Tibial artery (tissue), 4 donors: ENCODE data around the gene OBP2A.

Source experiments
- DNase-seq, 2 donors: peaks; one replicate each; pipeline ENCODE4 v3.0.0-alpha.2; 2019
- H3K27ac ChIP-seq, 2 donors: fragments of 200-600 bp; sonication (generic) in 1 of 2; 1 replicate in 1 of 2; 2 replicates in 1 of 2; pipeline ENCODE4 v1.5.1; 2018 to 2019; ENCODE audit warnings: mild to moderate bottlenecking in 1 of 2
- H3K27me3 ChIP-seq, 2 donors: fragments of 200-600 bp; sonication (generic) in 1 of 2; one replicate each; pipeline versions ENCODE4 v1.5.1 to v1.6.0; 2016 to 2019
- H3K36me3 ChIP-seq, 3 donors: fragments of 200-600 bp; sonication (generic) in 2 of 3; one replicate each; pipeline ENCODE4 v1.5.1; 2016 to 2019; ENCODE audit warnings: mild to moderate bottlenecking in 2 of 3
- H3K4me1 ChIP-seq, 4 donors: fragments of 200-600 bp; sonication (generic) in 2 of 4; 1 replicate in 3 of 4; 2 replicates in 1 of 4; pipeline ENCODE4 v1.5.1; 2016 to 2019
- H3K4me3 ChIP-seq, 2 donors: fragments of 200-600 bp; sonication (generic) in 1 of 2; 1 replicate in 1 of 2; 2 replicates in 1 of 2; pipeline ENCODE4 v1.5.1; 2018 to 2019; ENCODE audit warnings: mild to moderate bottlenecking in 2 of 2
- H3K9me3 ChIP-seq, 3 donors: fragments of 200-600 bp; sonication (generic) in 1 of 3; one replicate each; pipeline ENCODE4 v1.5.1; 2016 to 2019
- intact Hi-C: fragments of 100-400 bp; cut with DNase I; formaldehyde crosslinking; loops from one replicate; pipeline ENCODE4 v1.15.0; 2023; ENCODE audit warnings: low total_unique reads
- TF ChIP-seq, protein P1 (sequence below), 2 experiments: fragments of 200-600 bp in 1 of 2; fragments of 450-650 bp in 1 of 2; IDR thresholded peaks; one replicate each; pipeline ENCODE4 v1.5.1; 2017 to 2019; ENCODE audit warnings: antibody characterized with exemption in 2 of 2, mild to moderate bottlenecking in 1 of 2, moderate library complexity in 1 of 2

The OBP2A gene

DNA sequence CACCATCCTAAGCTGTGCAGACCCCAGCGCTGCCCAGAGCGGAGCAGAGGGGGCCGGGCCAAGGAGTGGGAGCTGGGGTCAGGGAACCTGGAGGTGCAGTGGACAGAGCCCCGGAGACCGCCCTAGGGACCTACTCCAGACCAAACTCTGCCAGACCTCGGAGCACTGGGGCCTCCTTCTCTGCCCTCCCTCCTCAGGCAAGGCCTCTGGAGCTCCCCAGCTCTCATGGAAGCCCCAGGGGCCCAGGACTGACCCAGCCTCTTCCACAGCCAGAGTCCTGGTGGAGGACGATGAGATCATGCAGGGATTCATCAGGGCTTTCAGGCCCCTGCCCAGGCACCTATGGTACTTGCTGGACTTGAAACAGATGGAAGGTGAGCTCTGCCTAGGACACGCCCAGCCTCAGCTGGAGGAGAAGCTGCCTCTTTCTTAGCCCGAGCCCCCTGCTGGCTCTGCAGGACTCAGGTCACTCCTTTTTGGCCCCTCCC lies 19.3 kb downstream of the OBP2A start:
- no peaks in the 10 kb centered on the region for H3K4me1 ChIP-seq
- intact Hi-C loops, result no loop called here
- peaks cover 0 to 6% (median 0%) of the 10 kb centered on the region in 3 donors for H3K9me3 ChIP-seq
- no peak overlapping the region for H3K27ac ChIP-seq
- no peak overlapping the region for H3K4me3 ChIP-seq
- no peaks in the 10 kb centered on the region for H3K36me3 ChIP-seq
- peaks cover 0 to 55% of the 10 kb centered on the region in 2 donors for H3K27me3 ChIP-seq
- DNase-seq, result no peak
- TF ChIP-seq, protein P1, sequence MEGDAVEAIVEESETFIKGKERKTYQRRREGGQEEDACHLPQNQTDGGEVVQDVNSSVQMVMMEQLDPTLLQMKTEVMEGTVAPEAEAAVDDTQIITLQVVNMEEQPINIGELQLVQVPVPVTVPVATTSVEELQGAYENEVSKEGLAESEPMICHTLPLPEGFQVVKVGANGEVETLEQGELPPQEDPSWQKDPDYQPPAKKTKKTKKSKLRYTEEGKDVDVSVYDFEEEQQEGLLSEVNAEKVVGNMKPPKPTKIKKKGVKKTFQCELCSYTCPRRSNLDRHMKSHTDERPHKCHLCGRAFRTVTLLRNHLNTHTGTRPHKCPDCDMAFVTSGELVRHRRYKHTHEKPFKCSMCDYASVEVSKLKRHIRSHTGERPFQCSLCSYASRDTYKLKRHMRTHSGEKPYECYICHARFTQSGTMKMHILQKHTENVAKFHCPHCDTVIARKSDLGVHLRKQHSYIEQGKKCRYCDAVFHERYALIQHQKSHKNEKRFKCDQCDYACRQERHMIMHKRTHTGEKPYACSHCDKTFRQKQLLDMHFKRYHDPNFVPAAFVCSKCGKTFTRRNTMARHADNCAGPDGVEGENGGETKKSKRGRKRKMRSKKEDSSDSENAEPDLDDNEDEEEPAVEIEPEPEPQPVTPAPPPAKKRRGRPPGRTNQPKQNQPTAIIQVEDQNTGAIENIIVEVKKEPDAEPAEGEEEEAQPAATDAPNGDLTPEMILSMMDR (IDR thresholded peaks at IDR 0.05), result no peak

DNA sequence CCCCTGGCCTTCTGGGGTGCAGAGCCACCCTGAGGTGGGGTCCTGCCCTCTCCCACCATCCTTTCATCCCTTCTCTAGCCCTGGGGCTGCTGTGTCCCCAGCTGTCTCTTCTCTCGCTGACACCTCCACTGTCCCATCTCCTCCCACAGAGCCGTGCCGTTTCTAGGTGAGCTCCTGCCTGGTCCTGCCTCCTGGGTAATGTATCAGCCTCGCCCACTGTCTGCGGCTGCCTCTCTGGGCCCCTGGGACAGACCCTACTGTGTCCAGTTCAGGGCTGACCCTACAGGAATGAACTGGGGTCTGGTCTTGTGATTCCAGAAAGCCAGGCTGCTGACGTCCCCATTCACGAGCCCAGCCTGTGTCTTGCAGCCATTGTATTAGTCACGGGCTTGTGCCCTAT lies 19.7 kb downstream of the OBP2A start:
- Histone ChIP-seq H3K4me3 (no peak overlapping the region), H3K9me3 (peaks cover 0 to 6% (median 0%) of the 10 kb centered on the region in 3 donors), H3K36me3 (no peaks in the 10 kb centered on the region), H3K4me1 (no peaks in the 10 kb centered on the region), H3K27ac (no peak overlapping the region), H3K27me3 (peaks cover 0 to 55% of the 10 kb centered on the region in 2 donors)
- DNase-seq, result no peak
- intact Hi-C loops, result no loop called here
- TF ChIP-seq, protein P1 (IDR thresholded peaks at IDR 0.05), result no peak

DNA sequence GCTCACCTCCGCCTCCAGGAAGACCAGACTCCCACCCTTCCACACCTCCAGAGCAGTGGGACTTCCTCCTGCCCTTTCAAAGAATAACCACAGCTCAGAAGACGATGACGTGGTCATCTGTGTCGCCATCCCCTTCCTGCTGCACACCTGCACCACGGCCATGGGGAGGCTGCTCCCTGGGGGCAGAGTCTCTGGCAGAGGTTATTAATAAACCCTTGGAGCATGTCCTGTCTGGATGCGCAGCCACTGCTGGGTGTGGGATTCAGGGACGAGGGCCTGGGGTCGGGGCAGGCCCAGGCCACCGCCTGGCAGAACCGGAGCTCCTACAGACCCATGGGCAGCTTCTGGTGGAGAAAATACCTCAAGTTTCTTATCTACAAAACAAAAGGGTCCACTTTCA lies 20.6 kb downstream of the OBP2A start:
- Histone ChIP-seq H3K4me3 (no peak overlapping the region), H3K27ac (no peak overlapping the region), H3K36me3 (no peaks in the 10 kb centered on the region), H3K4me1 (no peaks in the 10 kb centered on the region), H3K27me3 (peaks cover 0 to 46% of the 10 kb centered on the region in 2 donors), H3K9me3 (peaks cover 0 to 5% (median 0%) of the 10 kb centered on the region in 3 donors)
- TF ChIP-seq, protein P1 (IDR thresholded peaks at IDR 0.05), result no peak
- DNase-seq, result no peak
- intact Hi-C loops, result no loop called here

DNA sequence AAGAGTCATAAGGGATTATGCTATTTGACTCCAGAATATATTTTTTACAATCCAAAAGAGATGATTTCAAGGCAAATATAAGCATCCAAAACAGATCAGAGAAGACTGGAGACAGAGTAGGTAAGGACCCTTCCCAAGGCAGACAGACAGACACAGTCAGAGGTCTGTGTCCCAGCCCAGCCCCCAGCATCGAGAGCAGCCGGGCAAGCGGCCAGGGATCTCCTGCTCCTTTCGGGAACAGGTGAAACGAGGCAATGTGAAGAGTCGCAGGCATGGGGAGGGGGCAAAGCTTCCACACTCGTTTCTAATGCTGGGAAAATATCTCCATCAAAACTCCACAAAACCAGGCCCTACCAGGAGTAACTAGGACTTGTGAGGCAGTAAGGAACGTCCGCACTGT lies 21.4 kb downstream of the OBP2A start:
- peak in 1 of 2 donors; percentile 28 for DNase-seq
- Histone ChIP-seq H3K4me3 (no peak overlapping the region), H3K27ac (no peak overlapping the region), H3K27me3 (peaks cover 0 to 40% of the 10 kb centered on the region in 2 donors), H3K36me3 (no peaks in the 10 kb centered on the region), H3K4me1 (no peaks in the 10 kb centered on the region), H3K9me3 (no peaks in the 10 kb centered on the region)
- TF ChIP-seq, protein P1 (IDR thresholded peaks at IDR 0.05), result no peak
- intact Hi-C loops, result no loop called here

DNA sequence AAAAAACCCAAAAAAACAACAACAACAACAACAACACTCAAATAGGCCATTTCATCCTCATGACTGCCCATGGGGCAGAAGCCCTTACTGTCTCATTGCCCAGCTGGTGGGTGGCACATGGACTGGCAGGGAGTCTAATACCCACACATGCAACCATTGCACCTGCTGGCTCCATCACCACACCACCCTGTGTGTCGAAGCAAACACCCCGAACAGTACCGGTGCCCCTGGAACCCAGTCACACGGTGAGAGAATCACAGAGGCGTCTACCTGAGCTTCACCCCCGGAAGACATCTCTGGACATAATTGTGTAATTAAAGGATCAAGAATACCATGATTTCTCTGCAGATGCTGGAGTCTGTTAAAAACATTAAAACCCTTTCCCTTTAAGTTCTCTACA lies 22.1 kb downstream of the OBP2A start:
- intact Hi-C loops, result no loop called here
- Histone ChIP-seq H3K27me3 (peaks cover 0 to 33% of the 10 kb centered on the region in 2 donors), H3K27ac (no peak overlapping the region), H3K4me3 (no peak overlapping the region), H3K9me3 (no peaks in the 10 kb centered on the region), H3K36me3 (no peaks in the 10 kb centered on the region), H3K4me1 (no peaks in the 10 kb centered on the region)
- TF ChIP-seq, protein P1 (IDR thresholded peaks at IDR 0.05), result no peak
- no peak for DNase-seq

DNA sequence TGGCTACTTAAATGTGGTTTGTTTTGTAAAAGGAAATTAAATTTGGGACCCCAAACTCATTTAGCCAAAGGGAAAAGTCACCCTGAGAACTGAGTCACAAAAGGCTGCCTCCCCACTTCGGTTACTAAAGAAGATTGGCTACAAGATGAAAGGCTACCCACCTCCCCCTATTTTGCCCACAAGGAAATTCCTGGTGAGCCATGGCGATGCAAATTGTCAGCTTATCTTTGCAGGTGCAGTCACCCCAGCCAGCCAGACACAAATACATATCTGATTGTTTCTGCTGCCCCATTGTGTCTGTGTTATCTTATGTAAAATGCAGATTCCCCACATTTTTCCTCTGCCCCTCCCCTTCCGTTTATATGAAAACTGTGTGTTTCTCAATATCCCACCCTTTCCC lies 24.5 kb downstream of the OBP2A start:
- H3K27me3 ChIP-seq, result peaks cover 0 to 29% of the 10 kb centered on the region in 2 donors
- DNase-seq, result no peak
- intact Hi-C loops, result no loop called here
- TF ChIP-seq, protein P1 (IDR thresholded peaks at IDR 0.05), result no peak
- no peak overlapping the region for H3K27ac ChIP-seq
- no peaks in the 10 kb centered on the region for H3K36me3 ChIP-seq
- no peak overlapping the region for H3K4me3 ChIP-seq
- no peaks in the 10 kb centered on the region for H3K9me3 ChIP-seq
- no peaks in the 10 kb centered on the region for H3K4me1 ChIP-seq
